HepG2 (cell line): Measurements from ENCODE around the gene ZXDC. TPM values are rescaled to one million over a fixed set of nuclear protein-coding genes. Genes with fewer than 3 reads are reported as not detected.

ENCODE experiments used
- CTCF ChIP-seq: sonication (generic); formaldehyde crosslinking; IDR thresholded peaks from 2 replicates; pipeline ENCODE4 v1.5.0; 2020; ENCODE audit warnings: mild to moderate bottlenecking, missing genetic modification reagents, moderate library complexity
- GPN1 ChIP-seq: sonication (generic); formaldehyde crosslinking; IDR thresholded peaks from 2 replicates; pipeline ENCODE4 v1.5.1; 2020; ENCODE audit warnings: missing genetic modification reagents, borderline replicate concordance
- MZF1 ChIP-seq: sonication (generic); formaldehyde crosslinking; IDR thresholded peaks from 2 replicates; pipeline ENCODE4 v1.8.1; 2023; ENCODE audit warnings: mild to moderate bottlenecking, missing genetic modification reagents, borderline replicate concordance
- ZBTB40 ChIP-seq, 2 experiments: fragments of 450-650 bp in 1 of 2; sonication (generic) in 1 of 2; formaldehyde crosslinking in 1 of 2; IDR thresholded peaks; 2 replicates each; pipeline versions ENCODE4 v1.6.1 to v1.8.0; 2016 to 2022; ENCODE audit warnings: antibody characterized with exemption in 1 of 2, mild to moderate bottlenecking in 1 of 2, missing genetic modification reagents in 1 of 2
- ZNF496 ChIP-seq: sonication (generic); formaldehyde crosslinking; IDR thresholded peaks from 2 replicates; pipeline ENCODE4 v1.8.1; 2023; ENCODE audit warnings: mild to moderate bottlenecking, moderate library complexity, missing genetic modification reagents; ENCODE audit not compliant: insufficient replicate concordance
- ZNF720 ChIP-seq: sonication (generic); formaldehyde crosslinking; IDR thresholded peaks from 2 replicates; pipeline ENCODE4 v1.4.0; 2020; ENCODE audit warnings: missing genetic modification reagents
- polyA plus RNA-seq, 8 experiments: library from polyadenylated mRNA; depleted of rRNA in 3 of 8; stranded (reverse) in 7 of 8; unstranded in 1 of 8; fragments of >200 nt; fragmentation: Illumina TruSeq in 4 of 8; extraction: Trizol in 4 of 8; gene quantifications; 2 replicates each; pipeline versions ENCODE4 v1.2.1 to v1.2.3, GENCODE V29; 2011 to 2016; ENCODE audit warnings: low read depth in 4 of 8, missing spikeins in 1 of 8, mixed read lengths in 1 of 8; ENCODE audit not compliant: insufficient read depth in 1 of 8
- total RNA-seq, 5 experiments: library from RNA; depleted of rRNA; stranded (reverse); fragments of >200 nt; fragmentation: Illumina TruSeq; extraction: Trizol; gene quantifications; 2 replicates each; pipeline ENCODE4 v1.2.3, GENCODE V29; 2016; ENCODE audit warnings: low read depth in 1 of 5
- TF ChIP-seq, protein P1 (sequence below): IDR thresholded peaks from 2 replicates; pipeline ENCODE4 v1.6.1; 2016; ENCODE audit warnings: low read depth, control low read depth
- TF ChIP-seq, protein P2 (sequence below): IDR thresholded peaks from 2 replicates; pipeline ENCODE4 v1.6.1; 2016; ENCODE audit warnings: missing compliant biosample characterization, missing genetic modification reagents, borderline replicate concordance
- TF ChIP-seq, protein P3 (sequence below): sonication (generic); formaldehyde crosslinking; IDR thresholded peaks from 2 replicates; pipeline ENCODE4 v1.9.0; 2022; ENCODE audit warnings: low read depth, missing genetic modification reagents
- TF ChIP-seq, protein P4 (sequence below): IDR thresholded peaks from 2 replicates; pipeline ENCODE4 v1.6.1; 2018; ENCODE audit warnings: missing genetic modification reagents

ZXDC gene
- total and polyA plus RNA-seq, 2 of the 13 experiments (the other 11 are each of a cell fraction or from before 2014, with no cell fraction given), result 17.6 to 21.2 TPM

DNA sequence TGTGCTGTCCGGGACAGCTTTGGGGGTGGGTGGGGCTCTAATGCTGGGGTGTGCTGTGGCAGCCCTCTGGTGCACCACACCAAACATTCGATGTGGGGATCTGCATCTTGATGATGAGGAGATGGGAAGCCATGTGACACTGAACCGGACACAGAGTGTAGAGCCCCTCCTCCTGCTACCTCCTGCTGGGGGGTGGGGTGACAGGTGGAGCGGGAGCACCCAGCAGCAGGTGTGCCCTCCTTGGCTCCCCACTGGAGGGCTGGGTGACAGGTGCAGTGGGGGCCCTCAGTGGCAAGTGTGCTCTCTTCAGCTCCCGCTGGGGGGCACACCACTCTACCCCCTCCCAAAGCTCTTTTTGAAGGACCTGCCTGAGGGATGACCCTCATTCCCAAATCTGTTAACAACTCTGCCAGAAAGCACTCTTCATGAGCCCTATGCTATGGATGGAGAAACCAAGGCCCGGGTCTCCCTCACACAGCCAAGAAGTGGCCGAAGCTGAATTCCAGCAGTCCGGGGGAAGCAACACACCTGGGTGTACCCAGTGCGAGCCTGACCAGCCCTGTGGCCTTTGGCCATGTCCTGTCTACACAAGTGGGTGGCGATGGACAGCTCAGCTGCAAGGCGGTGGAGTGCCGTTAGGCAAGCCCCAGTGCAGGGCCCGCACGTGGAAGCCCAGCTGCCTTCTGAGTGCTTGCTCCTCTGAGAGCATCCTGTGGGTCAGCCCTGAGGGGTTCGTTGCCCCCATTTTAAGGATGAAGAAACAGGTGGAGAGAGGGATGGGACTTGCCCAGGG is 42.5 kb upstream of the ZXDC start (continued):
- TF ChIP-seq ZBTB40 (IDR thresholded peaks at IDR 0.05), result no peak
- TF ChIP-seq ZBTB40 (CRISPR knock-in tag; IDR thresholded peaks at IDR 0.05), result 0 out of 2 replicates have a peak, but pooled peaks have one; percentile 25
- peak; percentile 34; the same call in 1 of the 2 replicates for TF ChIP-seq CTCF (CRISPR knock-in tag)
- no peak for TF ChIP-seq MZF1
- TF ChIP-seq, protein P1, sequence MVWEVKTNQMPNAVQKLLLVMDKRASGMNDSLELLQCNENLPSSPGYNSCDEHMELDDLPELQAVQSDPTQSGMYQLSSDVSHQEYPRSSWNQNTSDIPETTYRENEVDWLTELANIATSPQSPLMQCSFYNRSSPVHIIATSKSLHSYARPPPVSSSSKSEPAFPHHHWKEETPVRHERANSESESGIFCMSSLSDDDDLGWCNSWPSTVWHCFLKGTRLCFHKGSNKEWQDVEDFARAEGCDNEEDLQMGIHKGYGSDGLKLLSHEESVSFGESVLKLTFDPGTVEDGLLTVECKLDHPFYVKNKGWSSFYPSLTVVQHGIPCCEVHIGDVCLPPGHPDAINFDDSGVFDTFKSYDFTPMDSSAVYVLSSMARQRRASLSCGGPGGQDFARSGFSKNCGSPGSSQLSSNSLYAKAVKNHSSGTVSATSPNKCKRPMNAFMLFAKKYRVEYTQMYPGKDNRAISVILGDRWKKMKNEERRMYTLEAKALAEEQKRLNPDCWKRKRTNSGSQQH (CRISPR knock-in tag), result no peak
- TF ChIP-seq, protein P2, sequence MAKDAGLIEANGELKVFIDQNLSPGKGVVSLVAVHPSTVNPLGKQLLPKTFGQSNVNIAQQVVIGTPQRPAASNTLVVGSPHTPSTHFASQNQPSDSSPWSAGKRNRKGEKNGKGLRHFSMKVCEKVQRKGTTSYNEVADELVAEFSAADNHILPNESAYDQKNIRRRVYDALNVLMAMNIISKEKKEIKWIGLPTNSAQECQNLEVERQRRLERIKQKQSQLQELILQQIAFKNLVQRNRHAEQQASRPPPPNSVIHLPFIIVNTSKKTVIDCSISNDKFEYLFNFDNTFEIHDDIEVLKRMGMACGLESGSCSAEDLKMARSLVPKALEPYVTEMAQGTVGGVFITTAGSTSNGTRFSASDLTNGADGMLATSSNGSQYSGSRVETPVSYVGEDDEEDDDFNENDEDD (CRISPR knock-in tag), result 0 out of 2 replicates have a peak, but pooled peaks have one; percentile 0
- TF ChIP-seq, protein P3, sequence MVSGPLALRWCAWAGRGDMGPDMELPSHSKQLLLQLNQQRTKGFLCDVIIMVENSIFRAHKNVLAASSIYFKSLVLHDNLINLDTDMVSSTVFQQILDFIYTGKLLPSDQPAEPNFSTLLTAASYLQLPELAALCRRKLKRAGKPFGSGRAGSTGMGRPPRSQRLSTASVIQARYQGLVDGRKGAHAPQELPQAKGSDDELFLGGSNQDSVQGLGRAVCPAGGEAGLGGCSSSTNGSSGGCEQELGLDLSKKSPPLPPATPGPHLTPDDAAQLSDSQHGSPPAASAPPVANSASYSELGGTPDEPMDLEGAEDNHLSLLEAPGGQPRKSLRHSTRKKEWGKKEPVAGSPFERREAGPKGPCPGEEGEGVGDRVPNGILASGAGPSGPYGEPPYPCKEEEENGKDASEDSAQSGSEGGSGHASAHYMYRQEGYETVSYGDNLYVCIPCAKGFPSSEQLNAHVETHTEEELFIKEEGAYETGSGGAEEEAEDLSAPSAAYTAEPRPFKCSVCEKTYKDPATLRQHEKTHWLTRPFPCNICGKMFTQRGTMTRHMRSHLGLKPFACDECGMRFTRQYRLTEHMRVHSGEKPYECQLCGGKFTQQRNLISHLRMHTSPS (CRISPR knock-in tag), result no peak
- no peak for TF ChIP-seq ZNF720 (CRISPR knock-in tag)
- TF ChIP-seq ZNF496 (CRISPR knock-in tag), result no peak
- no peak for TF ChIP-seq GPN1 (CRISPR knock-in tag)
- TF ChIP-seq, protein P4, sequence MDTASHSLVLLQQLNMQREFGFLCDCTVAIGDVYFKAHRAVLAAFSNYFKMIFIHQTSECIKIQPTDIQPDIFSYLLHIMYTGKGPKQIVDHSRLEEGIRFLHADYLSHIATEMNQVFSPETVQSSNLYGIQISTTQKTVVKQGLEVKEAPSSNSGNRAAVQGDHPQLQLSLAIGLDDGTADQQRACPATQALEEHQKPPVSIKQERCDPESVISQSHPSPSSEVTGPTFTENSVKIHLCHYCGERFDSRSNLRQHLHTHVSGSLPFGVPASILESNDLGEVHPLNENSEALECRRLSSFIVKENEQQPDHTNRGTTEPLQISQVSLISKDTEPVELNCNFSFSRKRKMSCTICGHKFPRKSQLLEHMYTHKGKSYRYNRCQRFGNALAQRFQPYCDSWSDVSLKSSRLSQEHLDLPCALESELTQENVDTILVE, result no peak
